Erythroblast (primary cell): ENCODE measurements around the gene PARP9.

ENCODE experiments used
- GATA1 ChIP-seq: IDR thresholded peaks from 2 replicates; pipeline ENCODE4 v1.6.1; 2011; ENCODE audit warnings: low read depth, mild to moderate bottlenecking, control low read depth, low read length, moderate library complexity
- POLR2A ChIP-seq: IDR thresholded peaks from 2 replicates; pipeline ENCODE4 v1.6.1; 2011; ENCODE audit warnings: mild to moderate bottlenecking, low read length

- no peak for TF ChIP-seq POLR2A
- TF ChIP-seq GATA1 = no peak
These were observed 18.3 kb upstream of the PARP9 start for GRCh38 chr3:122582390-122582789.
